ENCODE measurements around the gene SLC7A10. TPM values are rescaled to one million over a fixed set of nuclear protein-coding genes. Genes with fewer than 3 reads are reported as not detected.
"Not testable (repeated sequence)": the region's sequence is repeated elsewhere in the genome, so short reads cannot be mapped to it uniquely, and the experiment has no call there.

SLC7A10 gene
- total RNA-seq, 1 donor from 2014 or later, result not detected

DNA sequence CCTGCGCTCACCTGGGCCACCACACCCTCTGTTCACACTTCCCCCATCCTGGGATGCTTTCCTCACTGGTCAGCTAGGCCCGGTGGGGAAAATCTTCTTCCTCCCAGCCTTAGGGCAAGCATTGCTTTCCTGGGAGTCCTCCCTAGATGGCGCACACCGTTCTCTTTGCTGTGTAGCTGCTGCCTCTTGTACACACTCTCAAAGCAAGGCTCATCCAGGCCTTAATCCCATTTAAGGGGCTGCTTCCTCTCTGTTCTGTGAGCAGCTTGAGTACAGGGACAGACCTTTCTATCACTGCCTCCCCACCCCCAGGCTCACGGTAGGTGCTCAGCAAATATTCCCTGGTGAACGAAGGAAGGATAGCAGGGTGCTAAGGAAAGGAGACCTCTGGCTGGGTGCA, 11.1 kb downstream of the SLC7A10 start:
- no peaks in the 10 kb centered on the region for H3K36me3 ChIP-seq
- no peaks in the 10 kb centered on the region for H3K9me3 ChIP-seq (replicated peaks)
- H3K4me1 ChIP-seq, result no peaks in the 10 kb centered on the region
- peaks cover 32% of the 10 kb centered on the region for H3K27me3 ChIP-seq (ENCODE audit: low read depth)
- intact Hi-C loops (cut with micrococcal nuclease), result no loop called here
- no peak overlapping the region for H3K4me3 ChIP-seq
- TF ChIP-seq, protein P1, sequence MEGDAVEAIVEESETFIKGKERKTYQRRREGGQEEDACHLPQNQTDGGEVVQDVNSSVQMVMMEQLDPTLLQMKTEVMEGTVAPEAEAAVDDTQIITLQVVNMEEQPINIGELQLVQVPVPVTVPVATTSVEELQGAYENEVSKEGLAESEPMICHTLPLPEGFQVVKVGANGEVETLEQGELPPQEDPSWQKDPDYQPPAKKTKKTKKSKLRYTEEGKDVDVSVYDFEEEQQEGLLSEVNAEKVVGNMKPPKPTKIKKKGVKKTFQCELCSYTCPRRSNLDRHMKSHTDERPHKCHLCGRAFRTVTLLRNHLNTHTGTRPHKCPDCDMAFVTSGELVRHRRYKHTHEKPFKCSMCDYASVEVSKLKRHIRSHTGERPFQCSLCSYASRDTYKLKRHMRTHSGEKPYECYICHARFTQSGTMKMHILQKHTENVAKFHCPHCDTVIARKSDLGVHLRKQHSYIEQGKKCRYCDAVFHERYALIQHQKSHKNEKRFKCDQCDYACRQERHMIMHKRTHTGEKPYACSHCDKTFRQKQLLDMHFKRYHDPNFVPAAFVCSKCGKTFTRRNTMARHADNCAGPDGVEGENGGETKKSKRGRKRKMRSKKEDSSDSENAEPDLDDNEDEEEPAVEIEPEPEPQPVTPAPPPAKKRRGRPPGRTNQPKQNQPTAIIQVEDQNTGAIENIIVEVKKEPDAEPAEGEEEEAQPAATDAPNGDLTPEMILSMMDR (IDR thresholded peaks at IDR 0.05; ENCODE audit: borderline replicate concordance), result no peak
- DNase-seq, result no peak
- H3K27ac ChIP-seq (replicated peaks), result no peak overlapping the region

DNA sequence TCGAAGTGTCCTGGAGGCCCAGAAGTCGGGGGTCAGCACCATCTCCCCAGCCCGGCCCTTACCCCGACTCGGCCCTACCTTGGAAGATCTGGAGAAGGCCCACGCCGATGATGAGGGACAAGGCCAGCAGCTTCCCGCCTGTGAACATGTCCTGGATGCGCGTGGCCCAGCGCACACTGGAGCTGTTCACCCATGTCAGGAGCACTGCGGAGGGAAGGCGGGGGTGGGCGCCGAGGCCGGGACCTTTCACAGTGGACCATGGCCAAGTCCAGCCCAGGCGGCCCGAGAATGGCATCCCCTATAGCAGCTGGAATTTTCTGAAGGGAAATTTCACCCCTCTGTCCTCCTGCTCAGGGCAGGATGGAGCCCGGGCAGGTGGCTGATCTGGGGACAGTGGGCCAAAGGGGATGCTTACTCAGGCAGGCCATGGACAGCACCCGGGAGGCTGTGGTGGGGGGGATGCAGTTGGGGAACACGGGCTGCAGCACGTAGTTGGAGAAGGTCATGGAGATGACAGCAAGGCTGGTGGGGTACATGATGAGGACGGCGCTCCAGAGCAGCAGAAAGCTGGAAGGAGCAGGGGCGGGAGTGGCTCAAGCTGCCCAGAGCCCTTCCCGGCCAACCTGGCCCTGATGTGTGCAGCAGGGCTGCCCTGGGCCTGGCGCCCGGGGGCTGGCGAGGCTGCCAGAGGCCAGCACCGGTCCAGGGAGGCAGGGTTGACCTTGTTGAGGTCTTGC, 13.0 kb downstream of the SLC7A10 start:
- no peak overlapping the region for H3K27ac ChIP-seq (replicated peaks)
- TF ChIP-seq, protein P1 (IDR thresholded peaks at IDR 0.05; ENCODE audit: borderline replicate concordance), result no peak
- intact Hi-C loops (cut with micrococcal nuclease), result no loop called here
- no peaks in the 10 kb centered on the region for H3K9me3 ChIP-seq (replicated peaks)
- peaks cover 18% of the 10 kb centered on the region for H3K27me3 ChIP-seq (ENCODE audit: low read depth)
- DNase-seq, result no peak
- no peak overlapping the region for H3K4me3 ChIP-seq
- no peaks in the 10 kb centered on the region for H3K36me3 ChIP-seq
- no peaks in the 10 kb centered on the region for H3K4me1 ChIP-seq

DNA sequence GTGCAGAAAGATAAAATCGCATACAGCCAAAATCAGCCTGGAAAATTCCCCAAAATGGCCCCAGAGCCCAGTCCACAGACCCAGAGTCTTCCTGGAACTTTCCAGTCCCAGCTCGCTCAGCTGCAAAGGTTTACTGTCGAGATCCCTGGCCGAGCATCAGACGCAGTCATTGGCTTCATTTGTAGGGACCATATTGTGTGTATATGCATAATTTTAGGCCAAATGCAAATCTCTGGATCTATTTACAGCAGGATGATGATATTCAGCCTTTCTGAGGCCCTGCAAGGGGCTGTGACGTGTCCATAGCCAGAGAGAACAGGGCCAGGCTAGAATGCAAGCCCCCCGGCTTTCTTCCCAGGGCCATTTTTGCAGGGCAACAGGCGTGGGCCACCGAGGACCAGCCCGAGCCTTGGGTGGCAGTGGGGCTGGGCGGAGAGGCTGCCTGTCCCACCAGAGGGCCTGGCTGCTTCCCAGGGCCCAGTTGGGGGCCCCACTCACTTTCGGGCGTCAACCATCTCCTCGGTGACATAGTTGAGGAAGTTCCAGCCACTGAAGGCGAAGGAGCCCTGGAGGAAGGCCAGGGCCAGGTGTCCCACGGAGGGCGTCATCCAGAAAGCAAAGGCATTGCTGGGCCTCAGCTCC, 13.7 kb downstream of the SLC7A10 start:
- no peak for DNase-seq
- Histone ChIP-seq H3K4me3 (no peak overlapping the region), H3K27me3 (ENCODE audit: low read depth) (peaks cover 13% of the 10 kb centered on the region), H3K36me3 (peaks cover 2% of the 10 kb centered on the region), H3K9me3 (replicated peaks) (no peaks in the 10 kb centered on the region), H3K4me1 (no peaks in the 10 kb centered on the region), H3K27ac (replicated peaks) (no peak overlapping the region)
- intact Hi-C loops (cut with micrococcal nuclease), result no loop called here
- TF ChIP-seq, protein P1 (IDR thresholded peaks at IDR 0.05; ENCODE audit: borderline replicate concordance), result no peak

GRCh38 chr19:33210266-33210940, 15.2 kb downstream of the SLC7A10 start:
- intact Hi-C loops (cut with micrococcal nuclease), result no loop called here
- DNase-seq, result no peak
- Histone ChIP-seq H3K27me3 (ENCODE audit: low read depth) (no peaks in the 10 kb centered on the region), H3K4me3 (no peak overlapping the region), H3K36me3 (peaks cover 6% of the 10 kb centered on the region), H3K27ac (replicated peaks) (no peak overlapping the region), H3K9me3 (replicated peaks) (no peaks in the 10 kb centered on the region), H3K4me1 (no peaks in the 10 kb centered on the region)
- TF ChIP-seq, protein P1 (IDR thresholded peaks at IDR 0.05; ENCODE audit: borderline replicate concordance), result no peak

GRCh38 chr19:33209850-33210230, 15.8 kb downstream of the SLC7A10 start:
- intact Hi-C loops (cut with micrococcal nuclease); H3K4me3 ChIP-seq: not testable (repeated sequence)

More at GRCh38 chr19:33209850-33210230, 15.8 kb downstream of the SLC7A10 start:
- DNase-seq; H3K27ac ChIP-seq (replicated peaks); H3K9me3 ChIP-seq (replicated peaks); H3K36me3 ChIP-seq; H3K27me3 ChIP-seq (ENCODE audit: low read depth); H3K4me1 ChIP-seq: not testable (repeated sequence)
